ENCODE results near the gene COQ3. TPM values are rescaled to one million over a fixed set of nuclear protein-coding genes. Genes with fewer than 3 reads are reported as not detected.
A peak's percentile ranks its signal among the peaks of the same experiment; 100 is the strongest.

Gene COQ3
- polyA plus RNA-seq, 1 donor from 2014 or later, result 23.0 TPM

DNA sequence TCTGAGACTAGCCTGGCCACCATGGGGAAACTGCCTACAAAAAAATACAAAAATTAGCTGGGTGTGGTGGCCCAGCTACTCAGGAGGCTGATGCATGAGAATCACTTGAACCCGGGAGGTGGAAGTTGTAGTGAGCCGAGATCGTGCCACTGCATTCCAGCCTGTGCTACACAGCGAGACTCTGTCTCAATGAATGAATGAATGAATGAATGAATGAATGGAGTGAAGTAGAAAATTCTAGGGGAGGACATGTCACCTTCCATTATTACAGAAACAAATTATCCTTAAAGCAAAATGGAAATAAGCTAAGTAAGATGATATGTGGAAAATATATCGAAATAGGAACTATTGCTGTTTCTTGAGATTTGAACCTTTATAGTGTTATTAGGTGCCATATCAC lies 34.0 kb upstream of the COQ3 start:
- Histone ChIP-seq H3K9ac (ENCODE audit: low read length) (no peak overlapping the region), H3K79me2 (replicated peaks; ENCODE audit: insufficient read depth, low read length) (peaks cover 17% of the 10 kb centered on the region), H3K9me2 (ENCODE audit: insufficient read depth, low read length) (no peaks in the 10 kb centered on the region), H3K27me3 (ENCODE audit: insufficient read depth, low read depth, low read length) (no peaks in the 10 kb centered on the region), H3K36me3 (ENCODE audit: insufficient read depth, low read length) (no peaks in the 10 kb centered on the region), H3K4me3 (ENCODE audit: low read length) (no peak overlapping the region), H3K4me2 (ENCODE audit: low read length) (no peak overlapping the region), H3K27ac (ENCODE audit: low read length) (no peak overlapping the region), H3F3A (ENCODE audit: insufficient read depth, low read length, poor library complexity, severe bottlenecking) (peaks cover 3% of the 10 kb centered on the region), H2AFZ (ENCODE audit: low read depth, low read length) (no peak overlapping the region), H3K9me3 (ENCODE audit: low read length) (no peaks in the 10 kb centered on the region), H4K20me1 (ENCODE audit: insufficient read depth) (no peaks in the 10 kb centered on the region)
- TF ChIP-seq EP300 (conservative IDR thresholded peaks at IDR 0.05; ENCODE audit: poor library complexity, severe bottlenecking) (no peak), POLR2AphosphoS5 (IDR thresholded peaks at IDR 0.05) (no peak), MXI1 (conservative IDR thresholded peaks at IDR 0.05; ENCODE audit: poor library complexity, severe bottlenecking) (no peak), REST (IDR thresholded peaks at IDR 0.05; ENCODE audit: borderline replicate concordance) (no peak), RAD21 (conservative IDR thresholded peaks at IDR 0.05) (no peak), TAF1 (IDR thresholded peaks at IDR 0.05; ENCODE audit: low read depth) (no peak), SMC3 (conservative IDR thresholded peaks at IDR 0.05; ENCODE audit: poor library complexity) (no peak), EZH2 (IDR thresholded peaks at IDR 0.05; ENCODE audit: borderline replicate concordance, insufficient read depth, low read length, poor library complexity, severe bottlenecking) (no peak), CTCF (IDR thresholded peaks at IDR 0.05; ENCODE audit: poor library complexity, severe bottlenecking) (no peak)

GRCh38 chr6:99426451-99426757 lies 32.4 kb upstream of the COQ3 start:
- peak overlapping the region; percentile 99 for H3K9ac ChIP-seq (ENCODE audit: low read length)
- H3K4me3 ChIP-seq (ENCODE audit: low read length), result peak overlapping the region; percentile 91
- H3K9me3 ChIP-seq (ENCODE audit: low read length), result no peaks in the 10 kb centered on the region
- H3K27ac ChIP-seq (ENCODE audit: low read length), result peak overlapping the region; percentile 100
- TF ChIP-seq TAF1 (IDR thresholded peaks at IDR 0.05; ENCODE audit: low read depth) (no peak), EP300 (conservative IDR thresholded peaks at IDR 0.05; ENCODE audit: poor library complexity, severe bottlenecking) (no peak), EZH2 (IDR thresholded peaks at IDR 0.05; ENCODE audit: borderline replicate concordance, insufficient read depth, low read length, poor library complexity, severe bottlenecking) (no peak), MXI1 (conservative IDR thresholded peaks at IDR 0.05; ENCODE audit: poor library complexity, severe bottlenecking) (no peak), CTCF (IDR thresholded peaks at IDR 0.05; ENCODE audit: poor library complexity, severe bottlenecking) (no peak), REST (IDR thresholded peaks at IDR 0.05; ENCODE audit: borderline replicate concordance) (no peak), SMC3 (conservative IDR thresholded peaks at IDR 0.05; ENCODE audit: poor library complexity) (no peak), RAD21 (conservative IDR thresholded peaks at IDR 0.05) (no peak), POLR2AphosphoS5 (IDR thresholded peaks at IDR 0.05) (no peak)
- H3K9me2 ChIP-seq (ENCODE audit: insufficient read depth, low read length), result no peaks in the 10 kb centered on the region
- H3K27me3 ChIP-seq (ENCODE audit: insufficient read depth, low read depth, low read length), result no peaks in the 10 kb centered on the region
- H3K79me2 ChIP-seq (replicated peaks; ENCODE audit: insufficient read depth, low read length), result peaks cover 33% of the 10 kb centered on the region
- peak overlapping the region; percentile 78 for H3K4me2 ChIP-seq (ENCODE audit: low read length)
- no peaks in the 10 kb centered on the region for H3K36me3 ChIP-seq (ENCODE audit: insufficient read depth, low read length)
- peak overlapping the region; percentile 98 for H2AFZ ChIP-seq (ENCODE audit: low read depth, low read length)
- H3F3A ChIP-seq (ENCODE audit: insufficient read depth, low read length, poor library complexity, severe bottlenecking), result peaks cover 3% of the 10 kb centered on the region
- H4K20me1 ChIP-seq (ENCODE audit: insufficient read depth), result peaks cover 4% of the 10 kb centered on the region

Data from neural cell (in vitro differentiated cells).